ENCODE data around the gene PAX7.
A peak's percentile ranks its signal among the peaks of the same experiment; 100 is the strongest.

The PAX7 gene

GRCh38 chr1:18711536-18712251 lies 81.0 kb downstream of the PAX7 start:
- Histone ChIP-seq H3K36me3 (ENCODE audit: control insufficient read depth, insufficient read depth, low read length) (no peaks in the 10 kb centered on the region), H3K27ac (ENCODE audit: low read depth, low read length, severe bottlenecking) (no peak overlapping the region)

GRCh38 chr1:18712252-18712600 lies 81.6 kb downstream of the PAX7 start:
- Histone ChIP-seq H3K36me3 (ENCODE audit: control insufficient read depth, insufficient read depth, low read length) (no peaks in the 10 kb centered on the region), H3K27ac (ENCODE audit: low read depth, low read length, severe bottlenecking) (no peak overlapping the region), H3K4me1 (ENCODE audit: control insufficient read depth, insufficient read depth, low read length, poor library complexity, severe bottlenecking) (no peaks in the 10 kb centered on the region), H3K4me3 (ENCODE audit: extremely low read depth, insufficient read depth, low read length, poor library complexity, severe bottlenecking) (no peak overlapping the region), H3K9me3 (ENCODE audit: control insufficient read depth, low read length) (no peaks in the 10 kb centered on the region)
- 80 to 94% methylated on average over 1 to 3 of the region's 5 CpGs for WGBS, 2 experiments (ENCODE audit: insufficient coverage in 2 of 2)

More at GRCh38 chr1:18711536-18712251, 81.0 kb downstream of the PAX7 start:
- Histone ChIP-seq H3K4me1 (ENCODE audit: control insufficient read depth, insufficient read depth, low read length, poor library complexity, severe bottlenecking) (no peaks in the 10 kb centered on the region), H3K4me3 (ENCODE audit: extremely low read depth, insufficient read depth, low read length, poor library complexity, severe bottlenecking) (no peak overlapping the region), H3K9me3 (ENCODE audit: control insufficient read depth, low read length) (no peaks in the 10 kb centered on the region)
- WGBS, 2 experiments (ENCODE audit: insufficient coverage in 2 of 2), result 84 to 94% methylated on average over 8 of the region's 11 CpGs

GRCh38 chr1:18714404-18715175 lies 83.9 kb downstream of the PAX7 start:
- 85 to 93% methylated on average over 8 to 9 of the region's 12 CpGs for WGBS, 2 experiments (ENCODE audit: insufficient coverage in 2 of 2)
- H3K4me1 ChIP-seq (ENCODE audit: control insufficient read depth, insufficient read depth, low read length, poor library complexity, severe bottlenecking), result no peaks in the 10 kb centered on the region
- no peaks in the 10 kb centered on the region for H3K9me3 ChIP-seq (ENCODE audit: control insufficient read depth, low read length)
- H3K36me3 ChIP-seq (ENCODE audit: control insufficient read depth, insufficient read depth, low read length), result no peaks in the 10 kb centered on the region
- no peak overlapping the region for H3K27ac ChIP-seq (ENCODE audit: low read depth, low read length, severe bottlenecking)
- H3K4me3 ChIP-seq (ENCODE audit: extremely low read depth, insufficient read depth, low read length, poor library complexity, severe bottlenecking), result no peak overlapping the region

- WGBS, 2 experiments (ENCODE audit: insufficient coverage in 2 of 2), result 37% methylated on average over 8 to 12 of the region's 15 CpGs
- Histone ChIP-seq H3K9me3 (ENCODE audit: control insufficient read depth, low read length) (no peaks in the 10 kb centered on the region), H3K4me3 (ENCODE audit: extremely low read depth, insufficient read depth, low read length, poor library complexity, severe bottlenecking) (peak overlapping the region; percentile 18), H3K36me3 (ENCODE audit: control insufficient read depth, insufficient read depth, low read length) (no peaks in the 10 kb centered on the region), H3K4me1 (ENCODE audit: control insufficient read depth, insufficient read depth, low read length, poor library complexity, severe bottlenecking) (no peaks in the 10 kb centered on the region), H3K27ac (ENCODE audit: low read depth, low read length, severe bottlenecking) (no peak overlapping the region)
These were observed 85.6 kb downstream of the PAX7 start for GRCh38 chr1:18716112-18716784.

GRCh38 chr1:18716785-18717678 lies 86.4 kb downstream of the PAX7 start:
- Histone ChIP-seq H3K4me3 (ENCODE audit: extremely low read depth, insufficient read depth, low read length, poor library complexity, severe bottlenecking) (peak overlapping the region; percentile 18), H3K27ac (ENCODE audit: low read depth, low read length, severe bottlenecking) (no peak overlapping the region), H3K9me3 (ENCODE audit: control insufficient read depth, low read length) (no peaks in the 10 kb centered on the region), H3K4me1 (ENCODE audit: control insufficient read depth, insufficient read depth, low read length, poor library complexity, severe bottlenecking) (no peaks in the 10 kb centered on the region), H3K36me3 (ENCODE audit: control insufficient read depth, insufficient read depth, low read length) (no peaks in the 10 kb centered on the region)
- WGBS, 2 experiments (ENCODE audit: insufficient coverage in 2 of 2), result 6 to 9% methylated on average over 36 to 57 of the region's 72 CpGs

- Histone ChIP-seq H3K36me3 (ENCODE audit: control insufficient read depth, insufficient read depth, low read length) (no peaks in the 10 kb centered on the region), H3K9me3 (ENCODE audit: control insufficient read depth, low read length) (no peaks in the 10 kb centered on the region), H3K4me1 (ENCODE audit: control insufficient read depth, insufficient read depth, low read length, poor library complexity, severe bottlenecking) (no peaks in the 10 kb centered on the region), H3K27ac (ENCODE audit: low read depth, low read length, severe bottlenecking) (no peak overlapping the region), H3K4me3 (ENCODE audit: extremely low read depth, insufficient read depth, low read length, poor library complexity, severe bottlenecking) (no peak overlapping the region)
- WGBS, 2 experiments (ENCODE audit: insufficient coverage in 2 of 2), result 79 to 82% methylated on average over 7 to 8 of the region's 9 CpGs
These were observed 89.3 kb downstream of the PAX7 start for GRCh38 chr1:18719786-18720451.

GRCh38 chr1:18721041-18721440 lies 90.4 kb downstream of the PAX7 start:
- Histone ChIP-seq H3K4me1 (ENCODE audit: control insufficient read depth, insufficient read depth, low read length, poor library complexity, severe bottlenecking) (no peaks in the 10 kb centered on the region), H3K9me3 (ENCODE audit: control insufficient read depth, low read length) (no peaks in the 10 kb centered on the region), H3K36me3 (ENCODE audit: control insufficient read depth, insufficient read depth, low read length) (no peaks in the 10 kb centered on the region), H3K4me3 (ENCODE audit: extremely low read depth, insufficient read depth, low read length, poor library complexity, severe bottlenecking) (no peak overlapping the region), H3K27ac (ENCODE audit: low read depth, low read length, severe bottlenecking) (no peak overlapping the region)
- WGBS, 2 experiments (ENCODE audit: insufficient coverage in 2 of 2), result 74 to 76% methylated on average over 7 to 8 of the region's 8 CpGs

GRCh38 chr1:18721776-18722175 lies 91.1 kb downstream of the PAX7 start:
- no peaks in the 10 kb centered on the region for H3K36me3 ChIP-seq (ENCODE audit: control insufficient read depth, insufficient read depth, low read length)
- H3K9me3 ChIP-seq (ENCODE audit: control insufficient read depth, low read length), result no peaks in the 10 kb centered on the region
- WGBS, 2 experiments (ENCODE audit: insufficient coverage in 2 of 2), result 100% methylated on average over 1 of the region's 1 CpG; no CpG with 5 or more reads in 1 of the 2 experiments
- H3K4me3 ChIP-seq (ENCODE audit: extremely low read depth, insufficient read depth, low read length, poor library complexity, severe bottlenecking), result no peak overlapping the region
- H3K4me1 ChIP-seq (ENCODE audit: control insufficient read depth, insufficient read depth, low read length, poor library complexity, severe bottlenecking), result no peaks in the 10 kb centered on the region
- no peak overlapping the region for H3K27ac ChIP-seq (ENCODE audit: low read depth, low read length, severe bottlenecking)

GRCh38 chr1:18722270-18722669 lies 91.6 kb downstream of the PAX7 start:
- WGBS, 2 experiments (ENCODE audit: insufficient coverage in 2 of 2), result 74 to 78% methylated on average over 19 of the region's 19 CpGs
- H3K4me1 ChIP-seq (ENCODE audit: control insufficient read depth, insufficient read depth, low read length, poor library complexity, severe bottlenecking), result no peaks in the 10 kb centered on the region
- H3K9me3 ChIP-seq (ENCODE audit: control insufficient read depth, low read length), result no peaks in the 10 kb centered on the region

GRCh38 chr1:18723206-18723605 lies 92.6 kb downstream of the PAX7 start:
- Histone ChIP-seq H3K36me3 (ENCODE audit: control insufficient read depth, insufficient read depth, low read length) (no peaks in the 10 kb centered on the region), H3K27ac (ENCODE audit: low read depth, low read length, severe bottlenecking) (no peak overlapping the region), H3K9me3 (ENCODE audit: control insufficient read depth, low read length) (no peaks in the 10 kb centered on the region), H3K4me3 (ENCODE audit: extremely low read depth, insufficient read depth, low read length, poor library complexity, severe bottlenecking) (no peak overlapping the region), H3K4me1 (ENCODE audit: control insufficient read depth, insufficient read depth, low read length, poor library complexity, severe bottlenecking) (no peaks in the 10 kb centered on the region)
- WGBS, 2 experiments (ENCODE audit: insufficient coverage in 2 of 2), result 92% methylated on average over 7 to 8 of the region's 9 CpGs

More at GRCh38 chr1:18722270-18722669, 91.6 kb downstream of the PAX7 start:
- Histone ChIP-seq H3K36me3 (ENCODE audit: control insufficient read depth, insufficient read depth, low read length) (no peaks in the 10 kb centered on the region), H3K4me3 (ENCODE audit: extremely low read depth, insufficient read depth, low read length, poor library complexity, severe bottlenecking) (no peak overlapping the region), H3K27ac (ENCODE audit: low read depth, low read length, severe bottlenecking) (no peak overlapping the region)
